Jurkat, Clone E6-1 (cell line): Measurements from ENCODE around the gene AKT1.
A peak's percentile ranks its signal among the peaks of the same experiment; 100 is the strongest.

Source experiments
- DNase-seq: peaks from one replicate; pipeline ENCODE4 v3.0.0-alpha.2; 2011; ENCODE audit warnings: low read depth, low spot score
- H3K4me3 ChIP-seq: 2 replicates; pipeline ENCODE4 v1.5.1; 2011; ENCODE audit warnings: mild to moderate bottlenecking, low read length, control low read depth, moderate library complexity

The AKT1 gene

DNA sequence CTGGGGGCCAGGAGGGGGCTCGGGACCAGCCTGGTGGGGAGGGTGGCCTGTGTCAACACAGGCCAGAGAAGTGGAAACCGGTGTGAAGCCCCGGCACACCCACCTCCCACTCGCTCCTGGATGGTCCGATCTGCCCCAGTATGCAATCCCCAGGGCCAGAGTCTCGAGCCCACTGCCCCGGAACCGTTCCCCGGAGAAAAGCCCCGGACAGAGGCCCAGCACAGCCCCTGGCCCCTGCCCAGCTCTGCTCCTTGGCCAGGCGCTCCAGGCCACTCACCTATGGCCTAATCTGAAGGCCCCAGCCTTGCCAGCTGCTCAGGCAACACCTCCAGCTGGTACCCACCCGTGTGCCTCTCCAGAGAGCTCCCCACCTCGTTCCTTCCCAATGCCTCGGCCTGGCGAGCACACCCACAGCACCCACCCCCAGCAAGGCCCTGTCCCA is 17.7 kb downstream of the AKT1 start:
- no peak for DNase-seq
- H3K4me3 ChIP-seq, result no peak overlapping the region

DNA sequence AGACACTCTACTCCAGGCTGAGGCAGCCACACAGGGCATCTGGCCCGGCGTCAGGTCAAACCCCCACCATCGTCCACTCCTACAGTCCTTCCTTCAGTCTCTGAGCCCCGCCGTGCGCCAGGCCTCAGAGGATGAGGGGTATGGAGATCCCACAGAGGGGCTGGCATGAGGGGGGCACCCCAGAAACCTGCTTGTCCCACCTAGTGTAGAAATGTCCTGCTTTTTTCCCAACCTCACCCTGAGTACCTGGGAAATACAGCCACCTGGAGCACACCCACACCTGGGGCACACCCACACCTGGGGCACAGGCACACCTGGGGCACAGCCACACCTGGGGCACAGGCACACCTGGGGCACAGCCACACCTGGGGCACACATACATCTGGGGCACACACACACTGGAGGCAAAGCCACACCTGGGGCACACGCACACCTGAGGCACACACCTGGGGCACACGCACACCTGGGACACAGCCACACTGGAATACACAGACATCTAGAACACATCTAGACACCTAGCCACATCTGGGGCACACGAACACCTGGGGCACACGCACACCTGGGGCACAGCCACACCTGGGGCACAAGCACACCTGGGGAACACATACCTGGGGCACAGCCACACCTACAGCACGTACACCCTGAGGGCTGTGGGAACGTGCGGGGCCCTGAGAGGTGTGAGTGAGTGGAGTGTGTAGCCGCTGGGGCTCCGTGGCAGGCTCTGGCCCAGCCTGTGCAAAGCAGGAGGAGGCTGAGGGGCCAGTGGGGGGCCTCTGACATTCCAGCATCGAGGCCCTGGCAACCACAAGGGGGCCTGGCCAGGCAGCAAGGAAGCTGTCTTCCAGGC is 18.4 kb downstream of the AKT1 start:
- H3K4me3 ChIP-seq, result no peak overlapping the region
- DNase-seq, result no peak

- no peak overlapping the region for H3K4me3 ChIP-seq
- no peak for DNase-seq
Measured at GRCh38 chr14:104776481-104776880, 19.1 kb downstream of the AKT1 start.

DNA sequence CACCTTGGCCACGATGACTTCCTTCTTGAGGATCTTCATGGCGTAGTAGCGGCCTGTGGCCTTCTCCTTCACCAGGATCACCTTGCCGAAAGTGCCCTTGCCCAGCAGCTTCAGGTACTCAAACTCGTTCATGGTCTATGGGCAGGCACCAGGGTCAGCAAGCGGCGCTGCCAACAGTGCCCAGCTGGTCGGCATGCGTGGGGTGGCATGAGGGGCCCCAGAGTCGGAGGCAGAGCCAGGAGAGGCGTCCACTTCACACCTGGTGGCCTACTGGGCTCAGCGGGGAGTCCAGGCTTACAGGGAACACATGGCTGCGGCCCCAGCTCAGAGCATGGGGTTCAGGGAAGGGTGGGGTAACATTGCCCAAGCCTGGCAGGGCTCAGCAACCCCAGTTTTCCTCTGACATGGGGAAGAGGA is 20.5 kb downstream of the AKT1 start:
- no peak for DNase-seq
- no peak overlapping the region for H3K4me3 ChIP-seq

- H3K4me3 ChIP-seq, result no peak overlapping the region
- DNase-seq, result no peak
Measured at GRCh38 chr14:104774453-104775072, 21.0 kb downstream of the AKT1 start.

DNA sequence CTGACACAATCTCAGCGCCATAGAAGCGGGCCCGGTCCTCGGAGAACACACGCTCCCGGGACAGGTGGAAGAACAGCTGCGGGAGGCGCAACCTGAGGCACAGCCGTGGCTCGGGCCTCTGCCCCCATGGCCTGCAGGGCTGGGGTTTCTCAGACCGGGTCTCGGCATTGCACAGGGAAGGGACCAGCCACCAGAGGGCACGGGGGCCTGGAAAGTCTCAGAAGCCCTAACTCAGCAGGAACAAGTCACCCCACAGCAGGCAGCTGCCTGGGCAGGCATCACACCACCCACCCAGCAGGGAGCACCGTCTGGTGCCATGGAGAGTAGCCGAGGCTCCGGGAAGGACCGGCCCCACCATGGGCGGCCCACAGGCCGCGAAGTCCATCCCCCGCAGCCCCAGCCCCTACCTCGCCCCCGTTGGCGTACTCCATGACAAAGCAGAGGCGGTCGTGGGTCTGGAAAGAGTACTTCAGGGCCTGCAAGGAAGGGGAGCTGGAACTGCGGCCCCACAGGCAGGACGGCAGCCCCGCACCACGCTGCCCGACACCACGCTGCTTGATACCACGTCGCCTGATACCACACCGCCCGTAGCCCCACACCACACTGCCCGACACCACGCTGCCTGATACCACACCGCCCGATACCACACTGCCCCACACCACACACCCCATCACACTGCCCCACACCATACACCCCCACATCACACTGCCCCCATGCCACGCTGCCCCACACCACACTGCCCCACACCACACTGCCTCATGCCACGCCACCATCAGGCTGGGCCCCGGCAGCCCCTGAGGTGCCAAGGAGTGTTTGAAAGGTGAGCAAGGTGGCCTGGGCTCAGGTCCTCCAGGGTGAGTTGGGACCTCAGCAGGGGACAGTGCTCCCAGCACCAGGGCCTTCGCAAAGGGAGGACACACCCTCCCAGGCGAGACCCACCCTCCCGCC is 21.8 kb downstream of the AKT1 start:
- H3K4me3 ChIP-seq, result no peak overlapping the region
- no peak for DNase-seq

DNA sequence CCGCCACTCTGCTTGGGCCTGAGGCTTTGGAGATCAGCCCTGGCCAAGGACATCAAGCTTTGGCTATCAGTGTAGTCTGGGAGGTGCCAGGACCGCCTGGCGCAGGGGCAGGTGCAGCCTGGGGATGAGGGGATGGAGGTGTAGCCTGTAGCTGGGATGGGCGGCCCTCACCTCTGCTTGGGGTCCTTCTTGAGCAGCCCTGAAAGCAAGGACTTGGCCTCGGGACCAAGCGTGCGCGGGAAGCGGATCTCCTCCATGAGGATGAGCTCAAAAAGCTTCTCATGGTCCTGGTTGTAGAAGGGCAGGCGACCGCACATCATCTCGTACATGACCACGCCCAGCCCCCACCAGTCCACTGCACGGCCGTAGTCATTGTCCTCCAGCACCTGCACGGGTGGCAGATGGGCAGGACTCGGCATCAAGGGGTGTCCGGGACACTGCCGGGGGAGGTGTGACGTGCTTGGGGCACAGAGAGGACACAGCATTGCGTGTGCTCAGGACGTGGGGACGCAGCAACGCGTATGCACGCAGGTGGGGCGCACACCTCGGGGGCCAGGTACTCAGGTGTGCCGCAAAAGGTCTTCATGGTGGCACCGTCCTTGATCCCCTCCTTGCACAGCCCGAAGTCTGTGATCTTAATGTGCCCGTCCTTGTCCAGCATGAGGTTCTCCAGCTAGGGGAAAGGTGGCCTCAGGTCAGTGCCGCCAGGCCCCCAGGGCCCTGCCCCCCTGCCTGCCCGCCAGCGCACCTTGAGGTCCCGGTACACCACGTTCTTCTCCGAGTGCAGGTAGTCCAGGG is 22.6 kb downstream of the AKT1 start:
- no peak overlapping the region for H3K4me3 ChIP-seq
- DNase-seq, result no peak

GRCh38 chr14:104771918-104772706 is 23.4 kb downstream of the AKT1 start:
- no peak overlapping the region for H3K4me3 ChIP-seq

DNA sequence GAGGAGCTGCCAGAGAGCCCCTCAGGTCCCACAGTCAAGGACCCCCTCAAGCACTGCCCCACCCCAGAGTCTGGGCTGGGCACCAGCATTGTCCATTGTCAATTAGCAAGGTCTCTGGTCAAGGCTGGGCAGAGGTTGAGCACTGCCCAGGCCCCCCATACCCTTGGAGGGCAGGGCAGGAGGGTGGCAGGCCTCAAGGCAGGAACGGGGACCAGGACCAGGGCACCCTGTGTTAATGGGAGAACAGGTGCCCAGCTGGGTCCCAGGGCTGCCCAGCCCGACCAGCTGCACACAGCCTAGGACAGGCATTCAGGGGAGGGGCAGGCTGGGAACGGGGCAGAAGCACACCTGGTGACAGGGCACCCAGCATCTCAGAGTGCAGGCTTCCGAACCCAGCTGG is 24.2 kb downstream of the AKT1 start:
- no peak overlapping the region for H3K4me3 ChIP-seq
- DNase-seq, result no peak

More at GRCh38 chr14:104771918-104772706, 23.4 kb downstream of the AKT1 start:
- no peak for DNase-seq

GRCh38 chr14:104770851-104771272 is 24.7 kb downstream of the AKT1 start:
- DNase-seq, result no peak
- no peak overlapping the region for H3K4me3 ChIP-seq

GRCh38 chr14:104770072-104770579 is 25.4 kb downstream of the AKT1 start:
- DNase-seq, result no peak
- H3K4me3 ChIP-seq, result no peak overlapping the region

DNA sequence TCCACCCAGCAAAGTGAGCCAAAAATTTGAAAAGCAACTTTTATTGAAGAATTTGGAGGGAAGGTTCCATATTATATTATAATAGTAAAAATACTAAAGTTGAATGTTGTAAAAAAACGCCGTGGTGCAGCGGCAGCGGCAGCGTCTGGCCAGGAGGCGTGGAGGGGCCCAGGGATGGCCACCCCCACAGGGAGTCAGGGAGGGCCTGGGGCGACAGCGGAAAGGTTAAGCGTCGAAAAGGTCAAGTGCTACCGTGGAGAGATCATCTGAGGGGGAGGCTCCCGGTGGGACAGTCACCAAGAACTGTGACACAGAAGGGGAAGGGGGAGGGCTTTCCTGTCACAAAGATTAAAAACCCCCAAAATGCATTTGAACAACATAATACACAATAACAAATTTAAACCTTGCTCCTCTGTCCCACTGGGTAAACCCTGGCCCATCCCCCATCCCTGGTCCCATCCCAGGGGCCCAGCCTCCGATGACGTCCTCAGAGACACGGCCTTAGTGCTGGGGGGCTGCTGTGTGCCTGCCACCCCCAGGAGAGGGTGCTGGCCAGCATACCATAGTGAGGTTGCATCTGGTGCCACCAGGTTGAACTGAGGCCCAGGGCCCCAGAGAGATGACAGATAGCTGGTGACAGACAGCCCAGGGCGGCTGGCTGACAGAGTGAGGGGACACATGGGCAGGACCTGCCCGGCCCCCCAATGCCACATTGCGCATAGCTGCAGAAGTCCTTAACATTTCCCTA is 26.1 kb downstream of the AKT1 start:
- no peak overlapping the region for H3K4me3 ChIP-seq
- DNase-seq, result no peak

DNA sequence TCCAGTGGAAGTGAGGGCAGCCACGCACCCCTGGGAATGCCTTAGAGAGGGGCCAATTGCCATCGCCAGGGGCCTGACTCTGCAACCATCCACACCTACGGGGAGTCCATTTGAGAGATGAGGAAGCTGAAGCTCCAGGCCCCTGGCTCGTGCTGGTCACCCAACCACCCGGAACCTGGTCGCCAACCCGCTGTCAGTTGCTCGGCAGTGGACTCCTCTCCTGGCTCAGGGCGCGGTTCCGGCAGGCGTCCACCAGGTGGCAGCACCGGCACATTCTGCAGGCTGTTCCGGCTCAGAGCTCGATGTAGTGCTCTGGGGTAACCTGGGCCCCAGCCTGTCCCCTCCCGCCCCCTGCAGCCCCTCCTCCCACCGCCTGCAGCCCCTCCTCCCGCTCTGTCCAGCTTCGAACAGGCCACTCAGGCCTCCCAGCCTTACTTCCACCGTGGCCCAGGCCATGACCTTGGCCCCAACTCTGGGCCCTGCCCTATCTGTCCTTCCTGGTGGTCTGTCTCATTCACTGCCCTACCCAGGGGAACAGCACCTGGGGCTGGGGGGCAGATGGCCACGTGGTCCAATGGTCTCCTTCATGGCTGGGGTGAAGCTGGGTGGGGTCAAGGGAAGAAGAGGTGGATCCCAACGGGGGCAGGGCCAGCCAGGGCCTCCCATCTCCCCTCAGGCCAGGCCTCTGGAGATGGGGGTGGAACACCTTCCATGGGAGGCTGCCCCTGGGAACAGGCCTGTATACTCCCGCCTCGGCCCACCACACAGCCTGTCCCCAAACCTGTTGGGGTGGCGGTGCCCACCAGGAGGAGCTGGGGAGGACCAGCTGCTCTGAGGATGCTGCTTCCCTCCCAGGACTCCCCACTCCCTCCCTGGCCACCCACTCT is 26.9 kb downstream of the AKT1 start:
- DNase-seq, result peak; percentile 58
- no peak overlapping the region for H3K4me3 ChIP-seq

DNA sequence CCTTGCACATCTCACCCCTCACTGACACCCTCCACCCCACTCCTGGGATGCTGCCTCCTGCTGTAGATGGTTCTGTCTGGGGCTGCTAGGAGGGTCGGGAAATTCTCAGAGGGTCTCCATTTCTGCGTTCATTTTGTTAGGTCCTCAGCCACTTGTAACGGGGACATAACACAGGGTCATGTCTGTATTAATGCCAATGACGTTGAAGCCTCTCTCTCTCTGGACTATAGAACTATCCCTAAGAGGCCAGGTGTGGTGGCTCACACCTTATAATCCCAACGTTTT is 28.0 kb downstream of the AKT1 start:
- DNase-seq, result no peak
- no peak overlapping the region for H3K4me3 ChIP-seq

DNA sequence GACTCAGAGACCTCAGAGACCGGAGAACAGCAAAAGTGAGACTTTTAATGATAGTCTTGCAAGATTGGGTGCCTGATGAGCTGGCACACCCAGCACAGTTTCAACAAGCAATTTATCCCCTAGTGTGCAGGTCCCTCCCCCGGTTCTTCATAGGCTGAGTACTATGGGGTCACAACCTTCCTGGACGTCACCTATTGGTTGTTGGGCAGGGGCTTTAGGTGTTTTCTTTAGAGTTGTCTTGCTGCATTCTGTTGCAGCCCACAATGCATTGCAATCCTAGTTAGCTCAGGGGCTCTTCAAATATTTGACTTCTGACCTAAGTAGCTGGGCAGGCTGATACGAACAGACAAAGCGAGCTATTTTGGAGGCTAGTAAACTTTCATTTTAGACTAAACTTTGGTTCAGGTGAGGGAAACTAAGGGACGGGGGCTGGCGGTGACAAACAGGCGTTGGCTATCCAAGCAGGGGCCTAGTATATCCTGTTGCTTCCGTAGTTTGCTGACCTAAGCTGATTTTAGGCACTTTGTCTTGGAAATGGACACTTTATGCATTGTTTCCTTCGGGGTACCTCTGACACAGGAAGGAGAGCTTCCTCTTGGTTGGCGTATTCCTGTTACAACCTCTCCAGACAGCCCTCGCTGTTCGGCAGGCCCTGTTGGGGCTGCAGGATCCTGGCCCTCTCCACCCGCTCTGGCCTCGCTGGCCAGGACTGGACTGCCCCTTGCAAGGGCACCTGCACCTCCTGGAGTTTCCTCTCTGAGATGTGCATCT is 28.5 kb downstream of the AKT1 start:
- no peak overlapping the region for H3K4me3 ChIP-seq
- no peak for DNase-seq
